ENCODE measurements around the gene SOX12.

Gene SOX12

GRCh38 chr20:295804-296203, 29.5 kb upstream of the SOX12 start:
- no peak for TF ChIP-seq ZNF274 (IDR thresholded peaks at IDR 0.05; ENCODE audit: low read depth, low read length)
- no peak overlapping the region for H3K4me3 ChIP-seq (ENCODE audit: low read length)

DNA sequence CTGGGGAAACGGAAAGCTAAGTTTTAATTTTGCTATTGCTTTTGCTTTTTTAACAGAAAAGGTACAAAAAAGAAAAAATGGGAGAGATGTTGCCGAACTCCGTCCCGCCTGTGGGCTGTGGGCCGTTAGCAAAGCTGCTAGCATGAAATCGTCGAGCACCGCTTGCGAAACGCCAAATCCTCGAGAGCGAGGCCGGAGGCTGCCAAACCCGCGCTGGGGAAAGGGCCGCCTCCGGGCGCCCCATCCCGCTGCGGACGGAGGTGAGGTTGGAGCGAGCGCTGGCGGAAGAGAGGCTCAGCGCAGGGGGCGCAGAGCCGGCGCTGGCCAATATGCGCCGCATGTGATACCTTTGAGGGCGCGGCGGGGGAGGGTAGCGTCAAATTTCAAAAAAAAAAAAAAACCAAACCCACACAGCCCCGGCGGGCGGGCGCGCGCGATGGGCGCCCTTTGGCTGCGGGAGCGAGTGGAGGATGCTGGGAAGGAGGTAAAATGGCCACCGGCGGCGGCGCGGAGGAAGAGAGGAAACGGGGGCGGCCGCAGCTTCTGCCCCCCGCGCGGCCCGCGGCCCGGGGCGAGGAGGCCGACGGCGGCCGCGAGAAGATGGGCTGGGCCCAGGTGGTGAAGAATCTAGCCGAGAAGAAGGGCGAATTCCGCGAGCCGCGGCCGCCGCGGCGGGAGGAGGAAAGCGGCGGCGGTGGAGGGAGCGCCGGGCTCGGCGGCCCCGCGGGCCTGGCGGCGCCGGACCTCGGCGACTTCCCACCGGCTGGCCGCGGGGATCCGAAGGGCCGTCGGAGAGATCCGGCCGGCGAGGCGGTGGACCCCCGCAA, 28.0 kb upstream of the SOX12 start, which contains the start of gene ZCCHC3:
TSS of gene ZCCHC3 (plus strand) at position 473 of the 827 bp plus-strand sequence. CDS start at position 490, 17 bp downstream.
- no peak for TF ChIP-seq ZNF274 (IDR thresholded peaks at IDR 0.05; ENCODE audit: low read depth, low read length)
- peak within 1 kb of the TSS; percentile 87 for H3K4me3 ChIP-seq (ENCODE audit: low read length)

DNA sequence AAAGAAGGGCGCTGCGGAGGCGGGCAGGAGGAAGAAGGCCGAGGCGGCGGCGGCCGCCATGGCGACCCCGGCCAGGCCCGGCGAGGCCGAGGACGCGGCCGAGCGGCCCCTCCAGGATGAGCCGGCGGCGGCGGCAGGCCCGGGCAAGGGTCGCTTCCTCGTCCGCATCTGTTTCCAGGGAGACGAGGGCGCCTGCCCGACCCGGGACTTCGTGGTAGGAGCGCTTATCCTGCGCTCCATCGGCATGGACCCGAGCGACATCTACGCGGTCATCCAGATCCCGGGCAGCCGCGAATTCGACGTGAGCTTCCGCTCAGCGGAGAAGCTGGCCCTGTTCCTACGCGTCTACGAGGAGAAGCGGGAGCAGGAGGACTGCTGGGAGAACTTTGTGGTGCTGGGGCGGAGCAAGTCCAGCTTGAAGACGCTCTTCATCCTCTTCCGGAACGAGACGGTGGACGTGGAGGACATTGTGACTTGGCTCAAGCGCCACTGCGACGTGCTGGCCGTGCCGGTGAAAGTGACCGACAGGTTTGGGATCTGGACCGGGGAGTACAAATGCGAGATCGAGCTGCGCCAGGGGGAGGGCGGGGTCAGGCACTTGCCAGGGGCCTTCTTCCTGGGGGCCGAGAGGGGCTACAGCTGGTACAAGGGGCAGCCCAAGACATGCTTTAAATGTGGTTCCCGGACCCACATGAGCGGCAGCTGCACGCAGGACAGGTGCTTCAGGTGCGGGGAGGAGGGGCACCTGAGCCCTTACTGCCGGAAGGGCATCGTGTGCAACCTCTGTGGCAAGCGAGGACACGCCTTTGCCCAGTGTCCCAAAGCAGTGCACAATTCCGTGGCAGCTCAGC, 27.2 kb upstream of the SOX12 start:
- TF ChIP-seq ZNF274 (IDR thresholded peaks at IDR 0.05; ENCODE audit: low read depth, low read length) = no peak
- peak overlapping the region; percentile 87 for H3K4me3 ChIP-seq (ENCODE audit: low read length)

- peak overlapping the region; percentile 87 for H3K4me3 ChIP-seq (ENCODE audit: low read length)
- TF ChIP-seq ZNF274 (IDR thresholded peaks at IDR 0.05; ENCODE audit: low read depth, low read length) = no peak
Measured at GRCh38 chr20:298776-299391, 26.5 kb upstream of the SOX12 start.

DNA sequence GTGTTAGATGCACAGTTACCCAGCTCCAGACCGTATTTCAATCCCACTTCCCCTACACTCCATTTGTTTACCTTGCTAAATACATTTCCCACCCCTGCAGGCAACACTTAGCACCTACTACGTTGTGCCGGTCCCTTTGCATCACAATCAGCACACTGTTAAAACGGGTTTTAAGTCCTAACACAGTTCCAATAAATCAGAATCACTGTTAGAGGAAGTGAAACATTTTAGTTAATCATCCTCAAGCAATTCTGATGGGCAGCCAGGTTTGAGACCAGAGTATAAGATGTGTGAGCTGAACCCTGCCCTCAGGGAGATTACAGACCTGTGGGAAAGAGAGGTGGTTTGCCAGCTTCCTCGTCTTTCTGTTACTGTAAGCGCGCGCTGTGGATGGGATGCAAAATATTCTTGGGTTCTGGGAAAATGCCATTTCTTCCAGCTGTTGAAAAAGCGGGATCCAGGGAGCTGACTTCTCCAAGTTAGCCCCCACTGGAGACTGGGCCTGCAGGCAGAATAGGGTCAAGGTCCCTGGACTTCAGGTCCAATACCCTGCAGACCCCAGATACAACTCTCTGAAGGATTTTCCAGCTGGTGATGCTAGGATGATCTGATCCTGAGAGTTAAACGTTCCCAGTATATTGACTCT, 24.9 kb upstream of the SOX12 start:
- TF ChIP-seq ZNF274 (IDR thresholded peaks at IDR 0.05; ENCODE audit: low read depth, low read length) = no peak
- no peak overlapping the region for H3K4me3 ChIP-seq (ENCODE audit: low read length)

DNA sequence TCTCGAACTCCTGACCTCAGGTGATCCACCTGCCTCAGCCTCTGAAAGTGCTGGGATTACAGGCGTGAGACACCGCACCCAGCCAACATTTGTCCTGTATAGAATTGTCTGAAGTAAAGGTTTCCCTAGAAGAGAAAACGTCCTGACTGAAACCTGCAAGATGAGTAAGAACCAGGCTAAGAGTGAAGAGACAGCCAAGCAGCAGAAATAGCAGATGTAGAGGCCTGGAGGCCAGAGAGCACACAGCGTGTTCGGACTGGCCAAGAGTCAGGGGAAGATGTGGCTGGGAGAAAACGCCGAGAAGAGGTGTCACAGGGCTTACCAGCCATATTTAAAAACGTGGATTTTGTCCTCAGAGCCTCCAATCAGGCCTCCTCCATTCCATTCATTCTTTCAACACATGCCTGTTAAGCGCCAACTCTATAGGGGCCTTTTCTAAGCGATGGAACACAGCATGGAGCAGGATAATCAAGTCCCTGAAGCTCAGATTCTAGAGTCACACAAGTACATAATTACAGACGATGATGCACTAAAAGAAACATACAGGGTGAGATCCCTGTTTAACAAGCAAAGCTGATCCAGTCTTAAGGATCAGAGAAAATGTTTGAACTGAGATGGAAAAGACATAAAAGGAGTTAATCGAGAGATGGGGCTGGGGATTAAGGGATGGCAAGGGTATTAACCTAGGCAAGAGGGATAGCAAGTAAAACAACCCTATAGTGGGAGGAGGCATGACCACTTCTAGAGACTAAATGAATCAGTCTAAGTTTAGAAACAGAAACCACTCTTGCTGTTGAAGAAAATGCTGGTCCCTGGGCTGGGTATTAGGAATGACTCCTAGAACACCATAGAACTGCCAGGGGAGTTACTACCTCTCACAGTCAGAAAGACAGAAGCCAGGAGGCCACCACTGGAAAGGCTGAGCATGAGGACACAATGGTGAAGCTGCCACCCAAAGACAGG, 23.2 kb upstream of the SOX12 start:
- TF ChIP-seq ZNF274 (IDR thresholded peaks at IDR 0.05; ENCODE audit: low read depth, low read length) = no peak
- H3K4me3 ChIP-seq (ENCODE audit: low read length) = no peak overlapping the region

GRCh38 chr20:305745-306144, 19.6 kb upstream of the SOX12 start:
- no peak for TF ChIP-seq ZNF274 (IDR thresholded peaks at IDR 0.05; ENCODE audit: low read depth, low read length)

DNA sequence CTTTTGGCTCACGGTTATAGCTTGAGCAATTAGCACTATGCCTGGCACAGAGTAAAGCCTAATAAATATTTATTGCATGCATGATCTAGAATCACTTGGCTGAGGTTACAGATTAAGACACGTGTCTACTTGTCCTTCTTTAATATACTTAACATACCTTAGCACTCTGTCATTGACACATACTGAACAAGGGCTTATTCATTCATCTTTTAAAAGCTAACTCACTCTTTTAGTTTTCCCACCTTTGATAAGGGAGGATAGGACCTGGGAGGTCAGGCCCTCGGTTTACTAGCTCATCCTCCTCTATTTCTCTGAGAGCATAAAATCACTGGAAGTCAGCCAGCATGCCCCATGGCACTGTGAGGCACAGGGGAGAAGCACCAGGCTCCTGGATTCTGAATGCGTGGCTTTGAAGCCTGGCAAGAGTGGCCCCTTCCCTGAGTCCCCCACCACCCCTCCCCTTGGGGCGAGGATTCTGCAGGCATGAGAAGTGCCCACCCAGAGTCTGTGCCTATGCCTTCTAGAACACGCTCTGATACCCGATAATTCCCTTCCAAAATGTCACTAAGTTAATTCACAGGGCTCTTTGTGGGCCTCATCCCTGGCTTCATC, 16.8 kb upstream of the SOX12 start:
- no peak overlapping the region for H3K4me3 ChIP-seq (ENCODE audit: low read length)
- no peak for TF ChIP-seq ZNF274 (IDR thresholded peaks at IDR 0.05; ENCODE audit: low read depth, low read length)

More at GRCh38 chr20:305745-306144, 19.6 kb upstream of the SOX12 start:
- H3K4me3 ChIP-seq (ENCODE audit: low read length) = no peak overlapping the region

DNA sequence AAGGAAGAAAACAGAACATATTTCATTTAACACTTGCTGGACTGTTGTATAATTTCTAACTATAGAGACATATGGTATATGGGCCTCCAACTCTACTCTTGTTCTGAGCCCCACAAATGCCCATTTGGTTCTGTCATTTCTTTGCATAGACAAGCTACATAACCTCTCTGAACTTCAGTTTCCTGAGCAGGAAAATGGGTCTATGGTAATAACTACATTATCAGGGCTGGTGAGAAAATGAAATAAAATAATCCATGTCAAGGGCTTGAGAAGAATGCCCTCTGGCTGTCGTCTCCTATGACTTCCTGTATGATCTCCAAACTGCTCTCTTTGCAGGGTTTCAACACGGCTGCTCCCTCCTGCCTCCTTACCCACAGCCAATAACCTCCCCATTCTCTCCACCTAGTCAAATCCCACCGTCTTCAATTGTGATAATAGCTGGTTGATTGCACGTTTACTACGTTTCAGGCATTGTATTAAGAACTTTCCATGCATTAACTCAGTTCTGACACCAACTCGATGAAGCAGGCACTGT, 16.0 kb upstream of the SOX12 start:
- no peak for TF ChIP-seq ZNF274 (IDR thresholded peaks at IDR 0.05; ENCODE audit: low read depth, low read length)
- H3K4me3 ChIP-seq (ENCODE audit: low read length) = no peak overlapping the region; the same call in 1 of the 2 replicates

DNA sequence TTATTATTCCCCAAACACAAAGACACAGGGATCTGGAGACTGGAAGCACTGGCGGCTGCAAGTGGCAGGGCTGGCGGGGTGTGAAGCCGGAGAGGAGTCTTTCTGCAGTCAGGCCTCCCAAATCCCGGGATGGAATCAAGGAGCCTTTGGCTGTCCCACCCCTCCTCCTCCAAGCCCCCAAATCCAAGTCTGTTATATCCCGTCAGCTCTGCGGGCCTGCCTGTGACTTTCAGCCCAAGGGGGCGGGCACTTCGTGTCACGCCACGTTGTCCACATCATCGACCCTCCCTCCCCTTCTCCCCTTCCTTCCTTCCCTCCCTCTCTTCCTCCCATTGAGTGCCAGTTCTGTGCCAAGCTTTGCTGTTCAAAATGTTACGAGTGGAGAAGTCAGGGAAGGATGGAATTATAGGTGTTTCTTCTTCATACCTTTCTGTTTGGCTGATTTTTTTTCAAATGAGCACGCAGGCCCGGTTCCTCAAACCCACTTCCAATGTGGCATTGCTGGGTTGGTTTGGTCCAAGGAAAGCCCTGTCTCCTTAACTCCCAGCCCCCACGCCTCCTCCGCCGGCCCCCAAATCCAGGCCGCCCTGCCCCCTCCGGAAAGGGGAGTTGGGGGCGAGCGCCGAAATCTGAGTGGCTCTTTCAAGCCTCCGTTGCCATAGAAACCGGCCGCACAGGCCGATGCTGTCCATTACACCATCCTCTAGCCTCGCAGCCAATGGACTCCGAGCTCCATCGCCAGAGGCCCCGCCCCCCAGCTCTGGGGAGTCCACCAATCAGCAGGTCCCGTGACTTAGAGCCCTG, 15.3 kb upstream of the SOX12 start:
- TF ChIP-seq ZNF274 (IDR thresholded peaks at IDR 0.05; ENCODE audit: low read depth, low read length) = no peak
- peak overlapping the region; percentile 8; the same call in 1 of the 2 replicates for H3K4me3 ChIP-seq (ENCODE audit: low read length)

DNA sequence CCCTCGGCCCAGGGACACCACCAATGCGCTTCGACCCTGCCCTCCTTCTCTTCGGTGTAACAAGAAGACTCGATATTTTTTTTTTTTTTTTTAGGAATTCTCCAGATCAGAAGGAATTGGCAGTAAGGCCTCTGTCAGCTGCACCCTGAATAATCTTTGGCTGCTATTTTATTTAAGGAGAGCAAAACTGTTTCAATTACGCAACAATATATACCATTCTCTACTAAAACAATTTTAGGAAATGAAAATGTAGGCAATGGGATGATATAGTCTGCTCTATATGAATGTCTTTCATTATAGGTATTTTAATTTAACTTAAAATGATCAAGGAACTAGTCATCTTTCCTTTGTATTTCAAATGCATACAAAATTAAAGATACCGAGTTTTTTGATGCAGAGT, 14.7 kb upstream of the SOX12 start:
- H3K4me3 ChIP-seq (ENCODE audit: low read length) = no peak overlapping the region; the same call in 1 of the 2 replicates
- TF ChIP-seq ZNF274 (IDR thresholded peaks at IDR 0.05; ENCODE audit: low read depth, low read length) = no peak
